Muscle layer of duodenum (tissue), 2 donors: ENCODE data around the gene LORICRIN.
"Not testable (repeated sequence)": the region's sequence is repeated elsewhere in the genome, so short reads cannot be mapped to it uniquely, and the experiment has no call there.

Source experiments
- H3K27ac ChIP-seq: one replicate; pipeline ENCODE4 v1.7.0; 2013; ENCODE audit warnings: mild to moderate bottlenecking, low read length
- H3K27me3 ChIP-seq: one replicate; pipeline ENCODE4 v1.7.0; 2013; ENCODE audit warnings: low read depth, mild to moderate bottlenecking, control low read depth, low read length
- H3K36me3 ChIP-seq, 2 donors: one replicate each; pipeline ENCODE4 v1.7.0; 2013; ENCODE audit warnings: low read length in 2 of 2, control low read depth in 1 of 2, mild to moderate bottlenecking in 1 of 2; ENCODE audit not compliant: insufficient read depth in 2 of 2, control insufficient read depth in 1 of 2
- H3K4me1 ChIP-seq, 2 donors: one replicate each; pipeline ENCODE4 v1.7.0; 2013; ENCODE audit warnings: low read length in 2 of 2, mild to moderate bottlenecking in 2 of 2, control low read depth in 1 of 2, moderate library complexity in 1 of 2; ENCODE audit not compliant: insufficient read depth in 2 of 2, control insufficient read depth in 1 of 2
- H3K4me3 ChIP-seq, 2 donors: one replicate each; pipeline ENCODE4 v1.7.0; 2013; ENCODE audit warnings: low read length in 2 of 2, low read depth in 1 of 2, mild to moderate bottlenecking in 1 of 2
- H3K9me3 ChIP-seq, 2 donors: one replicate each; pipeline ENCODE4 v1.7.0; 2013; ENCODE audit warnings: low read length in 2 of 2, control low read depth in 1 of 2, mild to moderate bottlenecking in 1 of 2; ENCODE audit not compliant: control insufficient read depth in 1 of 2
- donor health status: healthy.

LORICRIN gene, protein sequence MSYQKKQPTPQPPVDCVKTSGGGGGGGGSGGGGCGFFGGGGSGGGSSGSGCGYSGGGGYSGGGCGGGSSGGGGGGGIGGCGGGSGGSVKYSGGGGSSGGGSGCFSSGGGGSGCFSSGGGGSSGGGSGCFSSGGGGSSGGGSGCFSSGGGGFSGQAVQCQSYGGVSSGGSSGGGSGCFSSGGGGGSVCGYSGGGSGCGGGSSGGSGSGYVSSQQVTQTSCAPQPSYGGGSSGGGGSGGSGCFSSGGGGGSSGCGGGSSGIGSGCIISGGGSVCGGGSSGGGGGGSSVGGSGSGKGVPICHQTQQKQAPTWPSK

DNA sequence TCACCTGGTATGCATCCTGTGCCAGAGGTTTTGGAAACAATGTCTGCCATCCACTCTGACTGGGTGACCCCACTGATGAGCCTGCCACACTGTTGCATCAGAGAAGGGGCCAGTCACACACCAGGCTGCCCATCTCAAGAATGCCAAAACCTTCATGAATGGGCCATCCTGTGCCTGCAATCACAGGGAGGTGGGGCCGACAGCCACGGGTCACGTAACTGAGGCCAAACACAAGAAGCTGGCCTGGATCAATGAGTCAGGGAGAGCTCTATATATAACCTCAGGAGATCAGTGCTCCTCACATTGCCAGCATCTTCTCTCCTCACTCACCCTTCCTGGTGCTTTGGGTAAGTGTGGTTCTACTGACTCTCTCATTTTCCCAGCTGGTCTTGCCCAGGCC, at the start of gene LORICRIN:
TSS of gene LORICRIN (plus strand) at position 301 of the 400 bp plus-strand sequence. CDS start 1,263 bp downstream, outside the sequence.
- H3K4me3 ChIP-seq, result no peak within 1 kb of the TSS
- H3K27ac ChIP-seq, result no peak within 1 kb of the TSS
- no peaks in the 10 kb centered on the region for H3K9me3 ChIP-seq
- H3K4me1 ChIP-seq, result peaks cover 0 to 11% of the 10 kb centered on the region in 2 donors
- H3K27me3 ChIP-seq, result peaks cover 28% of the 10 kb centered on the region
- no peaks in the 10 kb centered on the region for H3K36me3 ChIP-seq

DNA sequence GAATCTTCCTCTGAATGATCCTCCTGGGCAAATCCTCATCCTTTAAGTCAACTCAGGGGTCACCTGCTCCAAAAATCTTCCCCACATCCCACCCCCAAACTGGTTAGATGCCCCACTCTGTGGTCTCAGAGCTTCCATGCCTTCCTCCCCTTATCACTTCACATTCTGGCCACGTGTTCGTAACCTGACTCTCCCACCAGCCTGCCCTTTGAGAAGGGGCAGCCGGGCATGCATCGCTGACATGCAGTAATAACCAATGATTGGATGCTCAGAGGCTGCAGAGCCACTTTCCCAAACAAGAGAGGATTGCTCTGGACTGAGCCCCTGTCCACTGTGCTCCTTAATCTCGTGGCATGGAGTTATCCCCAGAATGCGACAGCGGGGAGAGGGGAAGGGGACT, 49.3 kb upstream of the LORICRIN start:
- Histone ChIP-seq H3K27ac (no peak overlapping the region), H3K4me1 (no peaks in the 10 kb centered on the region), H3K4me3 (no peak overlapping the region), H3K36me3 (no peaks in the 10 kb centered on the region), H3K9me3 (no peaks in the 10 kb centered on the region), H3K27me3 (no peaks in the 10 kb centered on the region)

DNA sequence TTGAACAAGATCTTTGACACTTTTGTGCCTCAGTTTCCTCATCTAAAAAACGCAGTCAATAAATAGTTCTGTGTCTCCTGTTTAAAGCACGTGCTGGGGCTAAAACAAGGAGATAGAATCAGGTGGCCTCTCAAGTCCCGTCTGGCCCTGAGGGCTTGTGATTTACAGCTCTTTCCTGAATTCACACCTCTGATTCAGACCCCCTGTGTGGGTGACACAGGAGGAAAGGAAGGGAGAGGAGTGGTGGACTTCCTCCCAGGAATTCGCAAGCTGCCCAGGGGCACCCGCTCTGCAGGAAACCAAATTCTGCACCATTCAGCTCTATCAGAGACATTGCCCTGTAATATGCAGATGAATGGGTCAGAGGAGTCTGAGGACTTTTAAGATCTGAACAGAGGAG, 47.3 kb upstream of the LORICRIN start:
- no peak overlapping the region for H3K4me3 ChIP-seq
- H3K27me3 ChIP-seq, result no peaks in the 10 kb centered on the region
- H3K9me3 ChIP-seq, result no peaks in the 10 kb centered on the region
- no peaks in the 10 kb centered on the region for H3K4me1 ChIP-seq
- H3K36me3 ChIP-seq, result no peaks in the 10 kb centered on the region
- H3K27ac ChIP-seq, result no peak overlapping the region

DNA sequence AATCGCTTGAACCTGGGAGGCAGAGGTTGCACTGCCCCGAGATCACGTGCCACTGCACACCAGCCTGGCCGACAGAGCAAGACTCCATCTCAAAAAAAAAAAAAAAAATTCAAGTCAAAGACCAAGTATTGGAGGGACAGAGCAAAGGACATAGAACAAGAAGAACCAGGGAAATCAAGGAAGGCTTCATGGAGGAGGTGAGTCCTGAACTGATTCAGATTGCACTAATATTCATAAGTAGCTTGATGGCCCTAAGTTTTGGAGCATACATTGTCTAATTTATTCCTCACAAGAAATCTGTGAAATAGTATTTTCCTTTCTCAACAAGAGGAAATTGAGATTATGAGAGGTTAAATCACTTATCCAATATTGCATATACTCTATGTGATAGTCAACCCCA, 46.0 kb upstream of the LORICRIN start:
- Histone ChIP-seq H3K9me3 (no peaks in the 10 kb centered on the region), H3K27ac (no peak overlapping the region), H3K36me3 (no peaks in the 10 kb centered on the region), H3K27me3 (no peaks in the 10 kb centered on the region), H3K4me3 (no peak overlapping the region), H3K4me1 (no peaks in the 10 kb centered on the region)

DNA sequence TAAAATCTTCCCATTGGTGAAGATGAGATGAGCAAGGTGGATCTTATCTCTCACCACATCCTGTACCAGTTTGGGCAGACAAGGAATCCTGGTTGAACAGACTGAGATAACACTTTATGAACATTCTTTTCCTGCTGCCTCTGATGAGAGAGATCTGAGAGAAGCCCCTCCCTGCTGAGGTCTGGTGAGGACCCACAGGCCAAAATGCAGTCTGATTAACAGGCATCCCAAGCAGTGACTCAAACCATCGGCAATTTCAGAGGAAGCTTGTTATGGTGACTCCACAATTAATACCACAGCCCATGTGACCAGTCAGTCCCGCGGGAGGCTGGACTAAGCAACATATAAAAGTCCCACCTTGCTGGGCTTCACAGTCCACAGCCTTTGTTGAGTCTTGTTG, 42.3 kb upstream of the LORICRIN start, which contains the start of gene PRR9:
TSS of gene PRR9 (plus strand) at position 373 of the 400 bp plus-strand sequence. CDS start 561 bp downstream, outside the sequence.
- H3K27ac ChIP-seq, result no peak within 1 kb of the TSS
- H3K4me3 ChIP-seq, result no peak within 1 kb of the TSS
- no peaks in the 10 kb centered on the region for H3K27me3 ChIP-seq
- H3K36me3 ChIP-seq, result no peaks in the 10 kb centered on the region
- H3K4me1 ChIP-seq, result no peaks in the 10 kb centered on the region
- no peaks in the 10 kb centered on the region for H3K9me3 ChIP-seq

DNA sequence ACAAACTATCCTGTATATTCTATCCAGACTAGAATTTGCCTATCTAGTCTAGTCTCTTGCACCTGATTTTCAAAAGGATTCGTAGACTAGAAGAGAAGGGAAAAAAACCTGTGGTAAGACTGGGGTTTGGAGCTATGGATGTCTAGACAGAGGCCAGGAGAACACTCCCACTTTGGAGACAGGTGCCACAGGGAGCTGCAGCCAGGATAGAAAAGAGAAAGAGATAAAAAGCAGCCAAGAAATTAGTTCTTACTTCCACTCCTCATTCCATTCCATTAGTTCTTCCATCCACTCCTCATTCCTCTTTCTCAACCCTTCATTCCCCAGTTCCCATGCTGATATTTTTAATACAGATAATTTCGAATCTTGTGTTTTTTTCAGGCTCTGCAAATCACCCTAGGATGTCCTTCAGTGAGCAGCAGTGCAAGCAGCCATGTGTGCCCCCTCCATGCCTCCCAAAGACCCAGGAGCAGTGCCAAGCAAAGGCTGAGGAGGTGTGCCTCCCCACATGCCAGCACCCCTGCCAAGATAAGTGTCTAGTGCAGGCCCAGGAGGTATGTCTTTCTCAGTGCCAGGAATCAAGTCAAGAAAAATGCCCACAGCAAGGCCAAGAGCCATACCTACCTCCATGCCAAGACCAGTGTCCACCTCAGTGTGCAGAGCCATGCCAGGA, 41.6 kb upstream of the LORICRIN start:
- H3K27ac ChIP-seq, result no peak overlapping the region
- H3K36me3 ChIP-seq, result no peaks in the 10 kb centered on the region
- no peaks in the 10 kb centered on the region for H3K4me1 ChIP-seq
- H3K9me3 ChIP-seq, result no peaks in the 10 kb centered on the region
- no peak overlapping the region for H3K4me3 ChIP-seq
- no peaks in the 10 kb centered on the region for H3K27me3 ChIP-seq

DNA sequence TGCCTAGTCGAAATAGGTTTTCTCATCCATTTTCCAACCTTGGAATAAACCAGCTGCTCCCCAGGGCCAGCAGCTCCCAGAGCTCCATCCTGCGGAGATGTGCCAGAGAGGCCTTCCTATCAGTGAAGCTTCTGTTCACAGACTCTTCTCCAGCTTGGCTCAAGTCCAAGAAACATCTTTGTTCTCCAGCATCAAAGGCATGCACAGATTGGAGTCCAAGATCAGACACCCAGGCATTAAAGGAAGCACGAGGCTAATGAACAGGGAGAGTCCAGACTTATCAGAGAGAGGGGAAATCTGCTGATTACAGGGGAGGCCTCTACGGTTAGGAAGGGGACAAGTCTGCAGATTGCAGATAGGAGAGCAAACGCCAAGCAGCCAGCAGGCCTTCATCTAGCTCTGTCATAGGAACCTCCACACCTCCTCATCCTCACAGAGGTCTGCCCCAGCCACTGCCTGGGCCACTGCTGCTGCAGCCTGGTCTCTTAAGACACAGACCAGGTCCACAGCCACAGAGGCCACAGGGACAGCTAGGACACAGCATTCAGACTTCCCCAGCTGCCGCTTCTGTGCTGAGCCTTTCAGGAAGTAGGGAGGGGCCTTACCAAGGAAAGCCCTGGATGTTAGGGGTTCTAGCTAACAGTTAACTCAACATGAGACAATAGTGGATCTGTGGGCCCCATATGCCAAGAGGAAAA, 38.7 kb upstream of the LORICRIN start:
- Histone ChIP-seq H3K4me1 (no peaks in the 10 kb centered on the region), H3K36me3 (no peaks in the 10 kb centered on the region), H3K4me3 (no peak overlapping the region), H3K27ac (no peak overlapping the region), H3K9me3 (no peaks in the 10 kb centered on the region), H3K27me3 (no peaks in the 10 kb centered on the region)

DNA sequence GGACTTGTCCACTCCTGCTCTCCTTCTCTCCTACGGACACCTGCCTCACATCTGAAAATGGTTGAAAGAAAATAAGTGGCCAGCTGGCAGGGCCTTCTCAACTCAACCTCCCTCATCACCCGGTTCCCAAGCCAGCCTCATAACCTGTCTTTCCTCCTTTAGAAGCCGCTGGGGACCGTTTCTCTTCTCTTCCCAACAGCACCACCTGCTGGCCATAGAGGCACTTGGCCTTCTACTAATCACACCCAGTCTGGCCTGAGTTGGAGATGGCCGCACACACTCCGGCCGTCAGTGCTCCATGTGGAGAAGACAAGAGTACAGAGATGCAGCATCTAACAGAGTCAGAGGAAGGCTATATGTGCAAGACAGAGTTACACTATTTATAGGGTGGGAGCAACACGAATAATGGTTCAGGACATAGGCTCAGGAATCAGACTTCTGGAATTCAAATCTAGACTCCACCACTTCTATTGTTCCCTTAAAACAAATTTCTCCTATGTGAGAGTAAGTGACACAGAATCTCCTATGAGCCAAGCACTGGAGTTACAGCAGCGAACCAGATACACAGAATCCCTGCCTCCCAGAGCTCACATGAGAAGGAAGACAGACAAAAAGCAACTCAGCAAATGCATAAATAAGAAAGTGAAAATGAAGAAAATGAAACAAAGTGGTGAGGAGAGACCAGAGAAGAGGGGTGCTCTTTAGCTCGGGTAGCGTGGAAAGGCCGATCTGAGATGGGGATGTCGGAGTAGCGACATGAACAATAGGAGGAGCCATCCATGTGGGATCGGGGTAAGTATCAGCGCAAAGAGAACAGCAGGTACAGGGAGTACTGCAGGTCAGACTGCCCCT, 36.2 kb upstream of the LORICRIN start:
- H3K4me3 ChIP-seq, H3K27ac ChIP-seq, H3K9me3 ChIP-seq, H3K4me1 ChIP-seq, H3K27me3 ChIP-seq, H3K36me3 ChIP-seq: not testable (repeated sequence)

DNA sequence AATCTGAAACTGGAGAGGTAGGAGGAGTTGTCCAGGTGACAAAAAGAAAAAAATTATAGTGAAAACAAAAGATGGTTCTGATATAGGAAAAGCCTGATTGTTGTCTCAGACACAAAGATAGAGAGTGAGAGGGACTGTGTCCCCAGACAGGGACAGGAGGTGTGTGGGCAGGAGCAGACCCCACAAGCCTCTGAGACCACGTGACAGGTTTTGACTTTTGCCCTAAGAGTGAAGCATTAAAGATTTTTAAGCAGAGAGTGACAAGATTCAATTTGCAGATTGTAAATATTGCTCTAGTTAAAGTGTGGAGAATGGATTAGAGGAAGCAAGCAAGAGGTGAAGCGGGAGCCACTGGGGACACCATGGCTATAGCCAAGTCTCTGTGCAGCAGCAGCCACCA, 31.7 kb upstream of the LORICRIN start:
- no peaks in the 10 kb centered on the region for H3K9me3 ChIP-seq
- H3K4me3 ChIP-seq, result no peak overlapping the region
- no peaks in the 10 kb centered on the region for H3K36me3 ChIP-seq
- no peak overlapping the region for H3K27ac ChIP-seq
- no peaks in the 10 kb centered on the region for H3K4me1 ChIP-seq
- no peaks in the 10 kb centered on the region for H3K27me3 ChIP-seq

DNA sequence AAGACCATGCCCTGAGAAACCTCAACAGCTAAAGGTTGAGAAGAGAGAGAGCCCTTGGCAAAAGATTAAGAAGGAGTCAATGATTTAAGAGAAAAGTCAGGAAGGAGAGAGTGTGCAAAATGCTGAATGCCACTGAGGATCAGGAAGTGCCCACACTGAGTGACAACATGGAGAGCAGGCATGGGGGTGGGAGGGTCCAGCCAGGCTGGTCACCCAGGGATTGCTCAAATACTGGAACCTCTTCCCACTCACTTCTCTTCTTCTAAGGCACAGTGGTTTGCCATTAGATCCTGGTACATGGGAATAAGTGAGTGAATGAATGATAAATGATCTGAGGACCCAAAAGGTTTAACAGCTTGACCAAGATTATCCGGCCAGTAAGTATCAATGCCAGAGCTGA, 31.0 kb upstream of the LORICRIN start:
- H3K27me3 ChIP-seq, result no peaks in the 10 kb centered on the region
- H3K36me3 ChIP-seq, result no peaks in the 10 kb centered on the region
- H3K27ac ChIP-seq, result no peak overlapping the region
- no peak overlapping the region for H3K4me3 ChIP-seq
- H3K9me3 ChIP-seq, result no peaks in the 10 kb centered on the region
- no peaks in the 10 kb centered on the region for H3K4me1 ChIP-seq
